Kidney (tissue), 14 donors: Measurements from ENCODE around the gene HPRT1. TPM values are rescaled to one million over a fixed set of nuclear protein-coding genes. Genes with fewer than 3 reads are reported as not detected.

Experiments
- DNase-seq, 5 donors: peaks; one replicate each; pipeline ENCODE4 v3.0.0-alpha.2; 2013 to 2020
- FAIRE-seq: peaks from 2 replicates; lab custom pipeline; 2012; peaks lifted over from hg19 to GRCh38; lab: Jason Lieb, UNC
- H3K27ac ChIP-seq, 2 donors: one replicate each; pipeline ENCODE4 v1.7.0; 2013; ENCODE audit warnings: low read depth in 2 of 2, low read length in 2 of 2, inconsistent platforms in 1 of 2
- H3K27me3 ChIP-seq: one replicate; pipeline ENCODE4 v1.7.1; 2013; ENCODE audit warnings: low read length, inconsistent platforms; ENCODE audit not compliant: control insufficient read depth, insufficient read depth
- H3K36me3 ChIP-seq, 3 donors: one replicate each; pipeline versions ENCODE4 v1.7.0 to v1.7.1; 2013; ENCODE audit warnings: low read length in 3 of 3, control low read depth in 1 of 3, inconsistent platforms in 1 of 3; ENCODE audit not compliant: insufficient read depth in 3 of 3, control insufficient read depth in 2 of 3
- H3K4me1 ChIP-seq, 3 donors: one replicate each; pipeline versions ENCODE4 v1.7.0 to v1.7.1; 2013; ENCODE audit warnings: low read length in 3 of 3, inconsistent platforms in 1 of 3, low read depth in 1 of 3; ENCODE audit not compliant: control insufficient read depth in 2 of 3, insufficient read depth in 2 of 3
- H3K4me3 ChIP-seq, 3 donors: one replicate each; pipeline versions ENCODE4 v1.7.0 to v1.8.1; 2013; ENCODE audit warnings: low read length in 3 of 3, control low read depth in 1 of 3, inconsistent platforms in 1 of 3
- H3K9ac ChIP-seq, 3 donors: one replicate each; pipeline versions ENCODE4 v1.7.0 to v1.7.1; 2013; ENCODE audit warnings: low read length in 3 of 3, control low read depth in 1 of 3, inconsistent platforms in 1 of 3
- H3K9me3 ChIP-seq, 3 donors: one replicate each; pipeline versions ENCODE4 v1.7.0 to v1.7.1; 2013; ENCODE audit warnings: low read length in 3 of 3, control low read depth in 1 of 3, inconsistent platforms in 1 of 3; ENCODE audit not compliant: control insufficient read depth in 2 of 3, insufficient read depth in 1 of 3
- CTCF ChIP-seq: IDR thresholded peaks from 3 replicates; pipeline ENCODE4 v1.5.1; 2012; ENCODE audit warnings: mild to moderate bottlenecking, moderate library complexity, borderline replicate concordance; ENCODE audit not compliant: insufficient read depth; ENCODE audit errors: extremely low read depth
- intact Hi-C: fragments of 100-400 bp; cut with DNase I; formaldehyde crosslinking; loops from one replicate; pipeline ENCODE4 v1.11.1; 2022
- polyA plus RNA-seq: library from polyadenylated mRNA; stranded (reverse); fragments of 350-450 nt; fragmentation: Illumina TruSeq; extraction: RNeasy Lipid Tissue Mini Kit (QIAGEN cat#74804); gene quantifications from one replicate; pipeline ENCODE4 v1.2.3, GENCODE V29; 2014; ENCODE audit warnings: low read depth, low replicate concordance; ENCODE audit not compliant: insufficient read depth
- total RNA-seq: library from RNA; stranded (reverse); fragmentation: NEBNext Ultra II Directional; extraction: Animal tissue kit (Norgen Biotek cat#: 25700); gene quantifications from one replicate; pipeline ENCODE4 v1.2.1, GENCODE V29; 2021
- donor health status: control.
- donor health status: control.
- donor health status: control.
- donor health status: control.
- donor health status: control.
- donor health status: DM: yes; HTN: yes; CAD: no.
- donor health status: Normal renal cell carcinoma (clear cell type).

HPRT1 gene
- total and polyA plus RNA-seq, 2 donors from 2014 or later = 57.8 to 75.0 TPM

GRCh38 chrX:134444681-134445080 is 15.3 kb upstream of the HPRT1 start:
- H3K4me3 ChIP-seq = no peak overlapping the region
- H3K4me1 ChIP-seq = no peaks in the 10 kb centered on the region
- H3K36me3 ChIP-seq = no peaks in the 10 kb centered on the region
- no peak for TF ChIP-seq CTCF
- FAIRE-seq (no peak), DNase-seq (no peak)
- H3K9me3 ChIP-seq = no peaks in the 10 kb centered on the region
- H3K9ac ChIP-seq = no peak overlapping the region
- H3K27ac ChIP-seq = no peak overlapping the region
- H3K27me3 ChIP-seq = no peaks in the 10 kb centered on the region
- intact Hi-C loops = no loop called here

GRCh38 chrX:134452596-134452995 is 7.4 kb upstream of the HPRT1 start:
- Histone ChIP-seq H3K4me1 (no peaks in the 10 kb centered on the region), H3K36me3 (no peaks in the 10 kb centered on the region), H3K27me3 (no peaks in the 10 kb centered on the region), H3K27ac (no peak overlapping the region), H3K9me3 (no peaks in the 10 kb centered on the region), H3K4me3 (no peak overlapping the region), H3K9ac (no peak overlapping the region)
- FAIRE-seq = no peak
- intact Hi-C loops = no loop called here
- TF ChIP-seq CTCF = no peak
- no peak for DNase-seq

- DNase-seq = no peak
Observed at GRCh38 chrX:134453631-134454030, 6.3 kb upstream of the HPRT1 start.

More at GRCh38 chrX:134453631-134454030, 6.3 kb upstream of the HPRT1 start:
- Histone ChIP-seq H3K27me3 (no peaks in the 10 kb centered on the region), H3K4me1 (no peaks in the 10 kb centered on the region), H3K27ac (no peak overlapping the region), H3K9ac (no peak overlapping the region), H3K4me3 (no peak overlapping the region), H3K9me3 (no peaks in the 10 kb centered on the region), H3K36me3 (no peaks in the 10 kb centered on the region)
- intact Hi-C loops = no loop called here
- no peak for FAIRE-seq
- no peak for TF ChIP-seq CTCF
